ENCODE results near the gene HSPB6. TPM values are rescaled to one million over a fixed set of nuclear protein-coding genes. Genes with fewer than 3 reads are reported as not detected.

HSPB6 gene
- polyA plus RNA-seq, 2 of the 4 experiments (the other 2 are of a cell fraction): 0.16 to 0.26 TPM

- TF ChIP-seq JUN (IDR thresholded peaks at IDR 0.05) (peak; percentile 84 to 87), HOXB13 (CRISPR knock-in tag; IDR thresholded peaks at IDR 0.05; ENCODE audit: low read depth) (no peak), FOSB (CRISPR knock-in tag; IDR thresholded peaks at IDR 0.05) (no peak), PBX3 (IDR thresholded peaks at IDR 0.05) (peak; percentile 100), EHF (CRISPR knock-in tag; IDR thresholded peaks at IDR 0.05) (no peak), CEBPB (IDR thresholded peaks at IDR 0.05) (peak; percentile 96 to 99), POLR2A (IDR thresholded peaks at IDR 0.05; ENCODE audit: low read length) (peak; percentile 88), ZSCAN20 (CRISPR knock-in tag; IDR thresholded peaks at IDR 0.05) (no peak), RFX5 (IDR thresholded peaks at IDR 0.05) (peak; percentile 36; the same call in 1 of the 2 replicates), POLR2AphosphoS2 (conservative IDR thresholded peaks at IDR 0.05; ENCODE audit: low read length) (0 out of 2 replicates have a peak, but pooled peaks have one; percentile 55), CHD2 (IDR thresholded peaks at IDR 0.05; ENCODE audit: low read length, partially characterized antibody) (peak; percentile 98), MAZ (IDR thresholded peaks at IDR 0.05; ENCODE audit: borderline replicate concordance, low read depth, low read length) (no peak), REST (IDR thresholded peaks at IDR 0.05) (peak; percentile 92), TP53 (CRISPR knock-in tag; IDR thresholded peaks at IDR 0.05) (peak; percentile 92), FOSL2 (IDR thresholded peaks at IDR 0.05) (no peak), FOSL2 (CRISPR knock-in tag; IDR thresholded peaks at IDR 0.05) (no peak), PHF8 (IDR thresholded peaks at IDR 0.05; ENCODE audit: borderline replicate concordance, low read depth) (peak; percentile 95), GATA3 (IDR thresholded peaks at IDR 0.05; ENCODE audit: borderline replicate concordance) (peak; percentile 28; the same call in 1 of the 2 replicates), RNF2 (IDR thresholded peaks at IDR 0.05; ENCODE audit: borderline replicate concordance, low read depth) (no peak), RAD21 (conservative IDR thresholded peaks at IDR 0.05 in 1 of 2, IDR thresholded peaks at IDR 0.05 in 1 of 2) (no peak)
- TF ChIP-seq, protein P1, sequence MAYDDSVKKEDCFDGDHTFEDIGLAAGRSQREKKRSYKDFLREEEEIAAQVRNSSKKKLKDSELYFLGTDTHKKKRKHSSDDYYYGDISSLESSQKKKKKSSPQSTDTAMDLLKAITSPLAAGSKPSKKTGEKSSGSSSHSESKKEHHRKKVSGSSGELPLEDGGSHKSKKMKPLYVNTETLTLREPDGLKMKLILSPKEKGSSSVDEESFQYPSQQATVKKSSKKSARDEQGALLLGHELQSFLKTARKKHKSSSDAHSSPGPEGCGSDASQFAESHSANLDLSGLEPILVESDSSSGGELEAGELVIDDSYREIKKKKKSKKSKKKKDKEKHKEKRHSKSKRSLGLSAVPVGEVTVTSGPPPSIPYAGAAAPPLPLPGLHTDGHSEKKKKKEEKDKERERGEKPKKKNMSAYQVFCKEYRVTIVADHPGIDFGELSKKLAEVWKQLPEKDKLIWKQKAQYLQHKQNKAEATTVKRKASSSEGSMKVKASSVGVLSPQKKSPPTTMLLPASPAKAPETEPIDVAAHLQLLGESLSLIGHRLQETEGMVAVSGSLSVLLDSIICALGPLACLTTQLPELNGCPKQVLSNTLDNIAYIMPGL (CRISPR knock-in tag; IDR thresholded peaks at IDR 0.05; ENCODE audit: borderline replicate concordance): no peak
- TF ChIP-seq, protein P2, sequence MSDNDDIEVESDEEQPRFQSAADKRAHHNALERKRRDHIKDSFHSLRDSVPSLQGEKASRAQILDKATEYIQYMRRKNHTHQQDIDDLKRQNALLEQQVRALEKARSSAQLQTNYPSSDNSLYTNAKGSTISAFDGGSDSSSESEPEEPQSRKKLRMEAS (IDR thresholded peaks at IDR 0.05): peak; percentile 87
Measured at GRCh38 chr19:35748106-35749020, 8.5 kb downstream of the HSPB6 start, which contains the start of gene LIN37 (continued).

Data from A549 (cell line).